ENCODE measurements around the gene FCF1.

The FCF1 gene, protein sequence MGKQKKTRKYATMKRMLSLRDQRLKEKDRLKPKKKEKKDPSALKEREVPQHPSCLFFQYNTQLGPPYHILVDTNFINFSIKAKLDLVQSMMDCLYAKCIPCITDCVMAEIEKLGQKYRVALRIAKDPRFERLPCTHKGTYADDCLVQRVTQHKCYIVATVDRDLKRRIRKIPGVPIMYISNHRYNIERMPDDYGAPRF

DNA sequence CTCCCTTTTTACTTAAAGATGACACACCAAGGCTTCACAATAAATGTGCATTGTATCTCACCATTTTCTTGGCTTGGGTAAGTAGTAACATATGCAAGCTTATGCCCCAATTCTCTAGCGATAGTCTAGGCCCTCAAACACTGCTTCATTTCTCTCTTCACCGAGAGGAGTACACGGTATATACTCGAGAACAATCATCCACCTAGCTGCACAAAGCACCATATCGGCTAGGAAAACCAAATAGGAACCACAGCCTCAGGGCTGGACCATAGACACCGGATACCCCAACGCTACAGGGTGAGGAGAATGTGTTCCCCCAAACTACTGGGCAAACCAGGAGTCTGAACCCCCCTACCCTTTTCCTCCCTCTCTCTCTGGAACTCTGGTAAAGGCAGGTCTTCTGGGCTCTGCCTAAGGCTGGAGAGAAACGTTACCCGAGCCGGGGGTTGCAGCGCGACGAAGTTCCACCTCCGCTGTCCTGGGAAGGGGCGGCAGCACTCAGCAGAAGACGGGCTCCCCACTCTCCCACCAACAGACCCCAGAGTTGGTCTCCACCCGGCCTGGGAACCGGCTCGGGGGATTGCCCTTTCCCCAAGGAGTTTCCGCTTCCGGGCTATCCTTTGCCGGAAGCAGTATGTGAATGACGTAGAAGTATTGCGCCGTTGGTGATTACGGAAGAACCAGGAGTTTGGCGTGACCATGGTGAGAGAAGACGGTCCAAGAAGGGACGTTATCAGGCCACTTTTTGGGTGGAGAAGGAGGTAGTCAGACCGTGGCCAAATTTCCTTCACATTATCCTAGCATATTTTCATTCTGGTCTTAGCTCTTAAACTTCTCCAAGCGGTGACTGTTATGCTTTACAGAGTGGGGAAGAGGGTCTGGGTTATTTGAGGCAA lies at the start of gene FCF1, which contains the start of gene AREL1:
FCF1 (plus strand) TSS at position 646 of the 896 bp plus-strand sequence; CDS start at position 700, 54 bp downstream.
AREL1 (minus strand) TSS at position 582 of the 896 bp plus-strand sequence. CDS start 27,465 bp downstream, outside the sequence.
- DNase-seq: no peak

DNA sequence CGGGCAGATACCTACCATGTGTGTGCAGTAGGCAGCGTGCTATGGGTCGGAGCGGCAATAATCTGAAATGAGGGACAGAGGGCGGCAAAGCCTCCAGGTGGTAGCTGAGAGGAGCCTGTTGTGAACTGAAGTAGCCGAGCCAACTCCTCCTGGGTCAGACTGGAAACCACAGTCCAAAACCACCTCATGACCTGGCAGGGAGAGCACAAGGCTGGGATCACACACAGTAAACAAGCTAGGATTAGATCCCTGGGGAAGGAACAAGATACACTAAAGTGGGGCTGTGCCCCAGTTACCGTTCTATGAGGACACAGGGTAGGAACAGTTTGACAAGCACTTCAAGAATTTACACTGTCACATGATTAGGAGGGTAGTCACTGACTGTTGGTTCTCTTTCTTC lies 49.1 kb upstream of the FCF1 start:
- no peak for DNase-seq

DNA sequence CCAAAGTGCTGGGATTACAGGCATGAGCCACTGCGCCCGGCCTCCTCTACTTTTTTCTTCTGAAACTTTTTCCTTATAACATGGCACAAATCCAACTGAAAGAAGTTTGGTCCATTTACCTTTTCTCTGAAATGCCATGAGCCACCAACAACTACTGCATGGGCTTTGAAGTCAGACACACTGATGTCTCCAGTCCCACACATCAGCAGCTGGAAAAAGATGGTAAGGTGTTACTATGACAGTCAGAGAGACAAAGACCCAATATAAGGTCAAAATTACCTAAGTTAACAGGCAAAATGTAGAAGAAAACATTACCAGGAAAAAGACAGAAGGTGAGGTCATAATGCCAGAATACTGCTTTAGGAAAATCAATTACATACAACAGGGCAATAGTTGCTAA lies 48.2 kb upstream of the FCF1 start:
- no peak for DNase-seq

DNA sequence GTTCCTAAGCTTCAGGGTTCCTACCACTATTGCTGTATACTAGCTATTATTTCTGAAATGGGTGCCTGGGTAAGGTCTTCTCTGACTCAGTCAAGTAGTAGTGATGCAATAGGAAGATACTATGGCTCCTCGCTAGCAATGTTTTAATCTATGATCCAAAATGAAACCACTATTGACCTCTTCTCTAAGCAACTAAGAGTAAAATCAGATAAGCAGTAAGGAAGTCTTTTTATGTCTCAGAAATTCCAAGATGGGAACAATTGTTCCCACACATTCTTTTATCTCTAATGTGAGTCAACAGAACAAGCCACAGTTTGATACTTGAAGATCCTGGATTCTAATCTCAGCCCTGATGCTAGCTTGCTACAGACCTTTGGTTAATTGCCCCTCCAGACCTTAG lies 45.2 kb upstream of the FCF1 start:
- no peak for DNase-seq

DNA sequence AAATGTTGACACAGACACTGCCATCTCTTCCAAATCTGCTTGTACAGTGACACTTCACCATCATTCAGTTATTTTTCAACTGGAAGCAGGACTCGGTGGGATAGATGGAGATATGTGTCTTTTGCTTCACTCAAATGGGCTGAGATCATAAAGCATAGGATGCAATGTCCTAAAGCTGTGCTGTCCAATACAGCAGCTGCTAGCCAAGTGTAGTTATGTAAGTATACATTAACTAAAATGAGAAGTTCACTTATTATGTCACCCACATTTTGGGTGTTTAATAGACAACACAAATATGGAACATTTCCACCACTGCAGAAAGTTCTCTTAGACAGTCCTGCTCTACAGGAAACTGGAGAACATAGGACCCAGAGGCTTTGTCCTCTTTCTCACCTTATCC lies 43.7 kb upstream of the FCF1 start:
- no peak for DNase-seq

DNA sequence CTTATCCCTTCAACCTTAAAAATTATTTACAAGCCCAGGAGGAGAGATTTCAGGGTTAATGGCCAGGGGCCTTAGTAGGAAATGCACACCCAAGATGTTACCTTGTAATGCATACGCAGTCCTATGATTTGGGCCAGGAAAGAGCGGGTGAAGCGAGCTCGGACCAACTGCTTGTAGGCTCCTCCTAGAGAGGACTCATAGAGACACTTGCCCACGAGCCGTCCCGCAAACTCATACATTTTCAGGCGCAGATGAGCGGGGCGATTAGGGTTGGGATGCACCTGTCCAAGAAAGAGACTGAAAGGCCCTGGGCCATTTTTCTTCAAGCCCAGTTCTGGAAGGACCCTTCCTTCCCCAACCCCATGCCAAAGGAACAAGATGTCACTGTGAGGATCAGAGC lies 43.1 kb upstream of the FCF1 start:
- DNase-seq: no peak

DNA sequence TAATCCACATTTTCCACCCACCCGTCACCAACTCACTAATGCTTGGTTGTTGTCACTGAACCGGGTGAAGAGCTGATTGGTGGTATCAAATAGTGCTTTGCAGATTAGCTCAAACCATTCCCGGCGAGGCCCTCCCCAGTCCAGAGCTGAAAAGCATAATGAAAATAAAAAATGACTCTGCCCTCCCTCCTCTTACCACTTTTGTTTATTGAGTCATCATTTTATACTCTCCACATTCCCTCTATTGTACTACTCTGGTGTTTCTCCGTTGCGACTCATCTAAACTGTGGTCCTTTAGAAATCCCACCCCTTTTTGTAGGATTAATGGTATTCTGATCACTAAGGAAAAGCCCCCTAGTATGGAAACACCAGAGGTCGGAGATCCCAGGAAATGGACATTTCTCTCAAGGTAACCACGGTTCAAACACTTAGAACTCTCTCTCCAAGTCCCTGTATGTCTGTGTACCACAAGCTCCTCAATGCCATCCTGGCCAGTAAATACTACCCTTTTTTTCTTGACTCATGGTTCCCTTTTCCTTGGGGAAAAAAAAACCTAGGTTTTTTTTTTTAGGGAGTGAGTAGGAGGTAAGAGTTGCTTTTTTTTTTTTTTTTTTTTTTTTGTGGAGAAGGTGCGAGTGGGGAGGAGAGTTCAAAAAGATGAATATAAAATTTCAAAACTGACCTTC lies 42.1 kb upstream of the FCF1 start:
- DNase-seq: no peak

DNA sequence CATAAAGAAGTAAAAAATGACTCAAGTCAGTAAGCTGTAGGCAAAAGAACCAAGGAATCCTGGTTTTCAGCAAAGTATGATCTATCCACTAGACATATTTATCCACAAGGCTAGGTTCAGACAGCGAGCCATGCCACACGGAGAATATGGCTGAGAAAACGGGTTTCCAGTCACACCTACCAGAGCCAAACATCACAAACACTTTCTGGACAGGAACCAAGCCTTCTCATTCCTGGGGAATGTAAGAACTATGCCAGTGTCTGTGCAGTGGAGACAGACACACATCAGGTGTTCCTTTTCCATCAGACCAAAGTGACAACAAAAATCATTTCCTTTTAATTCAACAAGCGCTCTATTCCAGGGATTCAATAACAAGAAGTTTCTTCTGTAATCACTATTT lies 41.2 kb upstream of the FCF1 start:
- DNase-seq: no peak

DNA sequence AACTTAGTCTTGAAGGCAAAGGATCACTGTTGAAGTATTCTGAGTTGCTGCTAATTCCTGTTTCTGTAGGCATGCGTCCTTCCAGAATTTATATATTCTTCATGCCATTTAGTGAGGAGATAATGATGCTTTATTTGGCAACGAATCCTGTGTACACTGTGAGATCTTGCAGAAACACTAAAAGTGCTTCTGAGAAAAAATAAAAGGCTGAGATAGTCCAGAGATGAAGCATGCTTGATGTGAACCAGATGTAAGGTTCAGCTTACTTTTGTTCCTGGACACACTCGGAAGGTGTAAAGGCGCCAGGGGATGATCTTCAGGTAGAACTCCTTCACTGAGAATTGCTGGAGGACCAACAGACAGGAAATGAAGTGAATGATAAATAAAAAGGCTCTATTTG lies 39.2 kb upstream of the FCF1 start:
- DNase-seq: no peak

DNA sequence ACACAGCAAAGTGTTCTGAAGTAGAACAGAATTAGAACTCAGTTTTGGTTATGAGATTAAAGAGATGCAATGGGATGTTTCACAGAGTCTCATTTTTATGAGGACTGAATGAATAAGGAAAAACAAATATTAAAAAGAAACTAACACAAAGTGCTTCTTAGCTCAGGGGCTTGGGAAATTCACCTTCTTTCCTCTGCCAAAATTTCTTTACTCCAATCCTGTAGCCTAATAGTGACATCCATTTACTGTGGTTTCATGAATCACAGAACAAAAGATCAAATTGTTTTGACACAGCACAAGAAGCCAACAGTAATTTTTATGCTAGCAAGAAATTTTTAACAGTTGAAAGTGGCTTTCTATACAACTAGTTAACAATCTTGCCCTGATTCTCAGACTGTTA lies 37.7 kb upstream of the FCF1 start:
- DNase-seq: no peak

DNA sequence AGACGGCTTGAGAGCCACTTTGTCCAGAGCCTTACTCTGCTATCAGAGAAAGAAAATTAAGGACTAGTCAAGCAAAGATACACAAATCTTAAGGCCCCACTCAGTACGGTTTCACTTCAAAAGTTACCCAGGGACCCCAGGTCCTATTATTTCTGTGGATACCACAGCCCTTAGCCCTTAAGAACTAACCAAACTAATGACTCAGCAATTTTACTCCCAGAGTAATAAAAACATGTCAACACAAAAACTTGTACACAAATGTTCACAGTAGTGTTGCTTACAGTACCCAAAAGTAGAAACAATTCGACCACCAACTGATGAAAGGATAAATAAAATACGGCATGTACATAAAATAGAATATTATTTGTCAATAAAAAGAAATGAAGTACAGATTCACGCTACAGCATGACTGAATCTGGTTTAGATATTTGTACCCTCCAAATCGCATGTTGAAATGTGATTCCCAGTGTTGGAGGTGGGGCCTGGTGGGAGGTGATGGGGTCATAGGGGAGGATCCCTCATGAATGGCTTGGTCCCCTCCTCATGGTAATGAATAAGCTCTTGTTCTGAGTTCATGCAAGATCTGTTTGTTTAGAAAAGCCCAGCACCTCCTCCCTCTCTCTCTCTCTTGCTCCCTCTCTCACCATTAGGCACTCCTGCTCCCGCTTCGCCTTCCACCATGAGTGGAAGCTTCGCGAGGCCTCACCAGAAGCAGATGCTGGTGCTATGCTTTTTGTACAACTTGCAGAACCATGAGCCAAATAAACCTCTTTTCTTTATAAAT lies 30.6 kb upstream of the FCF1 start:
- DNase-seq: no peak

DNA sequence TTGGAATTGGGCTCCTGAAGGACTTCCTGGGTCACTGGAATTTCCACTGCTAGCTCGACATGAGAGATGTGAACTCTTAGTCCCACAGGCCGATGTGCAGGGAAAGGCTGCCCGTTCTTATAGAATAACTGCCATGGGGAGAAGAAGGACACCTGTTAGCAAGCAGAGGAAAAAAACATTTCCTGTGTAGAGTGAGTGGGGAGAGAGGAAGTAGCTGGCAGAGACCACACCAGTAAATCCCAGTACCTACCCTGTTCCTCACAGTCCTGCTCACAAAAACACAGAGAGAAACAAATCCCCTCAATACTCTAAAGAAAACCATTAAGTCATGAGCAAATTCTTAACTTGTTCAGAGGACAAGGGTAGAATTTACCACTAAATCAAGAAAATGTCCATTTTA lies 29.5 kb upstream of the FCF1 start:
- no peak for DNase-seq

DNA sequence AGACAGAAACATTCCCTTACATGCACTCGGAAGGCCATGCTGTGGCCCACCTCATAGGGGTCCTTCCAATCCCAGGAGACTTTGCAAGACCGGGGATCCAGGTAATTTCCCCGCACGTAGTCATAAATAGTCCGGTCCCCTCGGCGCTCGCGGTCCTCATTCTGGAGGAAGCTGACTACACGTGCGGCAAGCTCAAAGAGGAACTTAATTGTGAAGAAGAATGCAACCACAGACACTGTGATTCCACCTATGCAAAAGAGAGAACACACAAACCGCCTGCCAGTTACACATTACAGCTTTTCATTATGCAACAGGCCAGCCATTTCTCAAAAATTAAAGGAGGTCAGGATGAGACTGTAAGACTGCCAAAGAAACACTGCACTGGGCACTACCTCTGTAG lies 28.5 kb upstream of the FCF1 start:
- no peak for DNase-seq

DNA sequence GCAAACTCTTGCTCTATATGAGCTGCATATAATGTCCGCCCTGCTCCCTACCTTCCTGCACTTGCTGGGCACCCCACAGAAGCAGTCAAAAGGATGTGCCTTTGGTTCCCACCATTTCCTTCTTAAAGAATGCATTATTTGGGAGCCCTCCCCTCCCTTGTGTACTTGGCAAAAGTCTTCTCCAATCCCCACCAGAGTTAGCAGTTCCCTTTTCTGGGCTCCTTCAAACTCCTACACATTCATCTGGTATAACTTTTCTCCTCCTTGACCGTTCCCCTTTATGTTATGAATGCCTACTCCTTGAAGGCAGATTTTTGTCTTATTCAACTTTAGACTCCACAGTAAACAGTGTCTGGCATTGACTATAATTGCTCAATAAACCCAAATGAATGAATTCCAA lies 27.9 kb upstream of the FCF1 start:
- no peak for DNase-seq

DNA sequence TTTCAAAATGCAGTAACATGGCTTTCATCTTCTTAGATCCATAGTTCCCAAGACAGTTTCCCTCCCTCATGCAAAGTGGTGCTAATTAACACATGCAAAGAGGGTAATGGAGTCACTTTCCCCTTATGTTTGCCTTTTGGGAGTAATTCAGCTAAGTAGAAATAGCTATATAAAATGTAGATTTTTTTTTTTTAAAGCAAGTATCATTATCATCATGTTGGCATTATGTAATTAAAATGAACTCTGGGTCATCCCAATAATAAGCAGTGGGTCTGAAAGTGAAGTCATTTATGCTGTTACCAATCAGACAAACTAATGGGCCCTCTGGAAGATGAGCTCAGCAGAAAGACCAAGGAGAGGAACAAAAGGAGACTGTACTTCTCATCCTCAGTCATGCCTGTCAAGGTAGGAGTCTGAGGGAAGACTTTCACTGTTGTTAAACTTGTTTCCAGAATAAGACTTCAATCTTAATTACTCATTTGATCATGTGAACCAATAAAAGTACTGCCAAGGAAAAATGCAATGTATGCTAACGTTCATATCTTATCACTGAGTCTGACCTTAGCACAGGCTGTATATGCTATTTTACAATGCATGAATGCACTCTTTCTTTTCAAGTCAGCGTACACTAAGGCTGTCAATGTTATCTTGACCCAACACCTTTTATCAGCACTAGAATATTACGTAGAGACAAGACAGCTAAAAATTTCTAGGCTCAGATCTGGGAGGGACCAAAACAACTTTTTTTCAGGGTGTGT lies 26.8 kb upstream of the FCF1 start:
- no peak for DNase-seq

DNA sequence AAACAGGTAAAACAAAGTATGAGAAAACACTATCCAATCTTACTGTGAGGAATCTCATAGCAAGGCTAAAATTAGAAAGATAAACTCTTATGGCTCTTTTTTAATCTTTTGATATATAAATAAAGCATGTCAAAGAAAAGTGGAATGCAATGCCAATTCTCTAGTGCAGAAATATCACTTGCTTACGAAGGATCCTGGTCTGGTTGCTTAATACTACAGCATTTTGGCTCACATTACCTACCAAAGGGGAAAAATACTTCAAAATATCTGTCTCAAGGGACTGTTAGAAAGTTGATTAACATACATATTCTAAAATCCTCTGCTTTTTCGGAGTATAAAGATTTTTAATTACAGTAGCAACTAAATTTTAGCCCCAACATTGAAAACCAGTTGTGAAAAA lies 21.5 kb upstream of the FCF1 start:
- no peak for DNase-seq

DNA sequence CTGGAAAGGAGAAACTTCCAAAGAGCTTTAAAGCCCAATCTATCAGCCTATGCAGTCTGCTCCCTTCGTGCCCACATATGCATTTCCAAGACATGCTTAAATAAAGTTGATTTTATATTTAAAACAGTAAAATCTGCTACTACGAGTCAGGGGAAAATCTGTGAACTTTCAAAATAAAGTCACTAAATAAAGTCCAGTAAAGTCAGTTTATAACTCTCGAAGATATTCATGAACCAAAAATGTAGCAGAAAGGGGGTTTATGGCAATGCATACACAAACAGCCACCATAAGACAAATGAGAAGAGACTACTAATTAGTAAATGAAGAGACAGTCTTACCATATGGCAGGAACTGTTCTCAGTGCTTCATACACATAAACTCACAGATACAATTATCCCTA lies 19.8 kb upstream of the FCF1 start:
- DNase-seq: no peak

DNA sequence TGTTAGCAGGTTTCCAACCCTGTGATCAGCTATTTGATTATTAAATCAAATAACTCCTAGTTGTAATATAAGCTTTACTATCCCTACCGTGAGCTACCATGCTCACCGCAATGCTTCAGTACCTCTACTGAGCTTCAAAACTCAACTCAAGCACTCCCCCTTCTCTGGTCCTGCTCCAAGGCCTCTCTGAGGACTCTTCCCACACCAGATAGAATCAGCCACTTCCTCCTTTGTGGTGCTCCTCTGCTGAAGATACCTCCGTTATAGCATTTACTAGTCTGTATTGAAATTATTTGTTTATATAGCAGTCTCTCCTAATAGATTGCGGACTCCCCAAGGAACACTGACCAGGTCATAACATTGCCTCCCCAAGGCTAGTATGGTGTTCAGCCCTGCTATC lies 17.5 kb upstream of the FCF1 start:
- DNase-seq: no peak

DNA sequence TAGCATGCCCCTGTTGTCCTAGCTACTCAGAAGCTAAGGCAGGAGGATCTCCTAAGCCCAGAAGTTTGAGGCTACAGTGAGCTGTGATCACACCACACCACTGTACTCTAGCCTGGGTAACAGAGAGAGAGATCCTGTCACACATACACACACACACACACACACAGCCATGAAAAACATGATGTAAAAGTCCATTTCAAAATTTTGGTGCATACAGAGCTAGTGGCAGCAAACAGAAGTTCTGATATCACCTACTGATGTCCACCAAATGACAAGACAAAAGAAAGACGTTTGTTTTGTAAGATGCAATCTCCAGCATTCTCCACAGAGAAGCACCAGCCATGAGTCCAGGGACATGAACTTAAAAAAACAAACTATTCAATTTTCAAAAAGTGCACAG lies 15.9 kb upstream of the FCF1 start:
- DNase-seq: no peak

DNA sequence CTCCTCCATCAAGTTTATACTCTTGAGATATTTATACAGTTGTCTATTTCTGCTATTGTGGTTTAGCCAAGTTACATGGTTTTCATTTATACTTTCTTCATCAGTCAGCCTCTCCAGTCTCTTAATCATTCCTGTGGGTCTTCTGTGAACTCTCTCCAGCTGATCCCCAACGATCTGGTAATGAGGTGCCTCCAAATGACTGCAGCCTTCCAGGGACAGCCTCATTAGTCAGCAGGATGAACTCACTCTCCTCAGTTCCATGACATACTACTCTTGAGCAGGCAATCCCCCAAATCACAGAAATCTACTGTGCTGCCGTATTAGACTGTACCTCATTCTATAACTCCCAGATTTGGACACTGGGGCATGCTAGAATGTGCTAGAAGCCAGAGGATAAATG lies 15.4 kb upstream of the FCF1 start:
- DNase-seq: no peak

DNA sequence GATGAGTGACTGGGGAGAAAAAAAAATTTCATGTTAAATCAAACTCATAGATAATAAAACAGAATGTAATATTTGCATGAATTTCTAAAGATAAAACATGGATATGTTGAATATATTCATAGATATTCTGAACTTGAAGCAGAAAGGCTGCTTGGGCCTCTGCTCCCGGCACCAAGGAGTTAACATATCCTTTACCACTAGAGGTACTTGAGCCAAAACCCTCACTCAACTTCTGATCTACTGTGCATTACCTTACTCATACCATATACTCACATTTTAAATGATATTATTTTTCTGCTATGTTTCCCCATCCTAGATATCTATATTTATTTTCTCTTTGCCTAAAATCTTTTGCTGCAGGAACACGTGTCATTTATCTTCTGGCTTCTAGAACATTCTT lies 15.0 kb upstream of the FCF1 start:
- DNase-seq: no peak

DNA sequence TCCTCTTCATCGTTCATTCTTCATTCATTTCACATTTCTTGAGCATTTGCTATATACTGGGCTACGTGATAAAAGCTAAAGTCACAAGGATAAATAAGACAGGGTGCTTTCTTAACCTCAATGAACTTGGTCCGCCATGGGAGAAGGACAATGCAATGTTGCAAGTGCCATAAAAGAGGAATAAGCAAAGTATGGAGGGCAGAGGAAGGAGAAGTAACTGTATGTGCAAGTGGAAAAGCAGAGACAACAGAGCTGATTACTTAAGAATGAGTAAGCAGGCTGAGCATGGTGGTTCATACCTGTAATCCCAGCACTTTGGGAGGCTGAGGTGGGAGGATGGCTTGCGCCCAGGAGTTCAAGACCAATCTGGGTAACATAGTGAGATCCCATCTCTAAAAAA lies 14.5 kb upstream of the FCF1 start:
- no peak for DNase-seq

All from NCI-H2171 treated with DMSO at 0.1 percent for 48 hours (cell line).